ENCODE data around the gene LIPM.

DNA sequence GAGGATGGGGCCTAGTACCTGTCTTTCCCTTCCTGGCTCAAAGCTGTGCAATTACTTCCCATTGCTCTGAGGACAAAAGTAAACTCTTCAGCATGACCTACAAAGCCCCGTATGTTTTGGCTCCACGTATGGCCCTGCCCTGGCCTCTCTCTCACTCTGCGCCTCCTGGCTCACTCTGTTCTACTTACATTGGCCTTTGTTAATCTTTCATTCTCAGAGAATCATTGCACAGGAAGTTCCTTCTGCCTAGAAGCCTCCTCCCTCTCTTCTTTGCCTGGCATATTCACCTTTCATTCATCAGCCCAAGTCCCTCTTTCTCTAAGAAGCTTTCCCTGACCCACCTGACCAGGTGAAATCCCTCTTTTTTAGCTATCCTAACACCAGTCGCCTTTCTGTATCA lies 23.9 kb downstream of the LIPM start:
- TF ChIP-seq FOXK1 (CRISPR knock-in tag; IDR thresholded peaks at IDR 0.05; ENCODE audit: borderline replicate concordance, low read depth) (no peak), ZBTB7B (CRISPR knock-in tag; IDR thresholded peaks at IDR 0.05) (no peak), TAF1 (CRISPR knock-in tag; IDR thresholded peaks at IDR 0.05) (no peak), CHD2 (IDR thresholded peaks at IDR 0.05; ENCODE audit: low read depth, low read length) (no peak), FOXJ3 (CRISPR knock-in tag; IDR thresholded peaks at IDR 0.05; ENCODE audit: borderline replicate concordance) (no peak), SUZ12 (IDR thresholded peaks at IDR 0.05; ENCODE audit: low read depth, low read length) (no peak), MYNN (CRISPR knock-in tag; IDR thresholded peaks at IDR 0.05; ENCODE audit: low read depth) (no peak)
- TF ChIP-seq, protein P1, sequence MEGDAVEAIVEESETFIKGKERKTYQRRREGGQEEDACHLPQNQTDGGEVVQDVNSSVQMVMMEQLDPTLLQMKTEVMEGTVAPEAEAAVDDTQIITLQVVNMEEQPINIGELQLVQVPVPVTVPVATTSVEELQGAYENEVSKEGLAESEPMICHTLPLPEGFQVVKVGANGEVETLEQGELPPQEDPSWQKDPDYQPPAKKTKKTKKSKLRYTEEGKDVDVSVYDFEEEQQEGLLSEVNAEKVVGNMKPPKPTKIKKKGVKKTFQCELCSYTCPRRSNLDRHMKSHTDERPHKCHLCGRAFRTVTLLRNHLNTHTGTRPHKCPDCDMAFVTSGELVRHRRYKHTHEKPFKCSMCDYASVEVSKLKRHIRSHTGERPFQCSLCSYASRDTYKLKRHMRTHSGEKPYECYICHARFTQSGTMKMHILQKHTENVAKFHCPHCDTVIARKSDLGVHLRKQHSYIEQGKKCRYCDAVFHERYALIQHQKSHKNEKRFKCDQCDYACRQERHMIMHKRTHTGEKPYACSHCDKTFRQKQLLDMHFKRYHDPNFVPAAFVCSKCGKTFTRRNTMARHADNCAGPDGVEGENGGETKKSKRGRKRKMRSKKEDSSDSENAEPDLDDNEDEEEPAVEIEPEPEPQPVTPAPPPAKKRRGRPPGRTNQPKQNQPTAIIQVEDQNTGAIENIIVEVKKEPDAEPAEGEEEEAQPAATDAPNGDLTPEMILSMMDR (CRISPR knock-in tag; IDR thresholded peaks at IDR 0.05): no peak
